Measurements from ENCODE around the gene TRNAU1AP.
A peak's percentile ranks its signal among the peaks of the same experiment; 100 is the strongest.

DNA sequence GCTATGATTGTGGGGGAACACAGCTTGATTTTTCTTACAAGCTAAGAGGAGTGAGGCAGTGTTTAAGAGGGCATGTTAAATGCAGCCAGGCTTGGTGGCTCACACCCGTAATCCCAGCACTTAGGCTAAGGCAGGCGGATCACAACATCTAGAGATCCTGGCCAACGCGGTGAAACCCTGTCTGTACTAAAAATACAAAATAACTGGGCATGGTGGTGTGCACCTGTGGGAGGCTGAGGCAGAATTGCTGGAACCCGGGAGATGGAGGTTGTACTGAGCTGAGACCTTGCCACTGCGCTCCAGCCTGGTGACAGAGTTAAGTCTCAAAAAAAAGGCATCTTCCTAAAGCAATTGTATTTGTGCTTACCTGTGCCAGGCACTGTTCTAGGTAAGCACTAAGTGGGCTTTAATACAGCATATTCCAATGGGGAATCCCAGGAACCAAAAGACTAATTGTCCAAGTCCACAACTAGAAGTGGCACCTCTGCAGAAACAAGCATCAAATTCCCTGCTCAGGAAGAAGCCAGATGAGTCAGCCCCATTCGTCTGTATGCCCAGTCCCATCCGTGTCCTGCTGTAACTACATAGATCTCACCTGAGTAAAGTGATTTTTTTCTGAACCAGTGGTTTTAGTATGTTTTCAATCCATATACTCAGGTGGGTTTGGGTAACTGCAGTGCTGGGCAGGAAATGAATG lies 42.5 kb upstream of the TRNAU1AP start:
- TF ChIP-seq FOXM1 (IDR thresholded peaks at IDR 0.05; ENCODE audit: borderline replicate concordance, low read depth) (no peak), TCF12 (IDR thresholded peaks at IDR 0.05; ENCODE audit: low read depth) (no peak), YY1 (IDR thresholded peaks at IDR 0.05; ENCODE audit: low read depth) (no peak), CREB1 (IDR thresholded peaks at IDR 0.05; ENCODE audit: low read depth) (no peak), NFIC (IDR thresholded peaks at IDR 0.05) (no peak), RAD21 (IDR thresholded peaks at IDR 0.05; ENCODE audit: low read depth) (no peak), TAF1 (IDR thresholded peaks at IDR 0.05; ENCODE audit: low read depth) (no peak), TEAD4 (IDR thresholded peaks at IDR 0.05) (peak; percentile 4; the same call in 1 of the 2 replicates), CEBPB (IDR thresholded peaks at IDR 0.05) (no peak)
- TF ChIP-seq, protein P1, sequence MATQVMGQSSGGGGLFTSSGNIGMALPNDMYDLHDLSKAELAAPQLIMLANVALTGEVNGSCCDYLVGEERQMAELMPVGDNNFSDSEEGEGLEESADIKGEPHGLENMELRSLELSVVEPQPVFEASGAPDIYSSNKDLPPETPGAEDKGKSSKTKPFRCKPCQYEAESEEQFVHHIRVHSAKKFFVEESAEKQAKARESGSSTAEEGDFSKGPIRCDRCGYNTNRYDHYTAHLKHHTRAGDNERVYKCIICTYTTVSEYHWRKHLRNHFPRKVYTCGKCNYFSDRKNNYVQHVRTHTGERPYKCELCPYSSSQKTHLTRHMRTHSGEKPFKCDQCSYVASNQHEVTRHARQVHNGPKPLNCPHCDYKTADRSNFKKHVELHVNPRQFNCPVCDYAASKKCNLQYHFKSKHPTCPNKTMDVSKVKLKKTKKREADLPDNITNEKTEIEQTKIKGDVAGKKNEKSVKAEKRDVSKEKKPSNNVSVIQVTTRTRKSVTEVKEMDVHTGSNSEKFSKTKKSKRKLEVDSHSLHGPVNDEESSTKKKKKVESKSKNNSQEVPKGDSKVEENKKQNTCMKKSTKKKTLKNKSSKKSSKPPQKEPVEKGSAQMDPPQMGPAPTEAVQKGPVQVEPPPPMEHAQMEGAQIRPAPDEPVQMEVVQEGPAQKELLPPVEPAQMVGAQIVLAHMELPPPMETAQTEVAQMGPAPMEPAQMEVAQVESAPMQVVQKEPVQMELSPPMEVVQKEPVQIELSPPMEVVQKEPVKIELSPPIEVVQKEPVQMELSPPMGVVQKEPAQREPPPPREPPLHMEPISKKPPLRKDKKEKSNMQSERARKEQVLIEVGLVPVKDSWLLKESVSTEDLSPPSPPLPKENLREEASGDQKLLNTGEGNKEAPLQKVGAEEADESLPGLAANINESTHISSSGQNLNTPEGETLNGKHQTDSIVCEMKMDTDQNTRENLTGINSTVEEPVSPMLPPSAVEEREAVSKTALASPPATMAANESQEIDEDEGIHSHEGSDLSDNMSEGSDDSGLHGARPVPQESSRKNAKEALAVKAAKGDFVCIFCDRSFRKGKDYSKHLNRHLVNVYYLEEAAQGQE (IDR thresholded peaks at IDR 0.05; ENCODE audit: low read depth) = no peak
- TF ChIP-seq, protein P2, sequence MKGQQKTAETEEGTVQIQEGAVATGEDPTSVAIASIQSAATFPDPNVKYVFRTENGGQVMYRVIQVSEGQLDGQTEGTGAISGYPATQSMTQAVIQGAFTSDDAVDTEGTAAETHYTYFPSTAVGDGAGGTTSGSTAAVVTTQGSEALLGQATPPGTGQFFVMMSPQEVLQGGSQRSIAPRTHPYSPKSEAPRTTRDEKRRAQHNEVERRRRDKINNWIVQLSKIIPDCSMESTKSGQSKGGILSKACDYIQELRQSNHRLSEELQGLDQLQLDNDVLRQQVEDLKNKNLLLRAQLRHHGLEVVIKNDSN (IDR thresholded peaks at IDR 0.05) = no peak
